Psoas muscle (tissue), 8 donors: Measurements from ENCODE around the gene ANO6. TPM values are rescaled to one million over a fixed set of nuclear protein-coding genes. Genes with fewer than 3 reads are reported as not detected.
"Not testable (repeated sequence)": the region's sequence is repeated elsewhere in the genome, so short reads cannot be mapped to it uniquely, and the experiment has no call there.

ENCODE experiments used
- ATAC-seq, 4 donors: fragments of 200-7000 bp; cut with Tn5 transposase; one replicate each; pipeline ENCODE4 v1.9.1; 2020; ENCODE audit warnings: moderate library complexity in 3 of 4, mild to moderate bottlenecking in 2 of 4
- DNase-seq, 2 donors: peaks; one replicate each; pipeline ENCODE4 v3.0.0-alpha.2; 2020
- H3K27ac ChIP-seq: fragments of 200-600 bp; one replicate; pipeline ENCODE4 v1.8.0; 2022
- H3K27me3 ChIP-seq, 3 donors: fragments of 200-600 bp in 1 of 3; one replicate each; pipeline versions ENCODE4 v1.6.1 to v1.8.0; 2013 to 2022; ENCODE audit warnings: low read length in 2 of 3, mild to moderate bottlenecking in 2 of 3, moderate library complexity in 1 of 3; ENCODE audit not compliant: insufficient read depth in 3 of 3
- H3K36me3 ChIP-seq, 2 donors: fragments of 200-600 bp in 1 of 2; one replicate each; pipeline versions ENCODE4 v1.6.1 to v1.8.0; 2013 to 2022; ENCODE audit warnings: low read depth in 1 of 2, mild to moderate bottlenecking in 1 of 2, moderate library complexity in 1 of 2; ENCODE audit not compliant: insufficient read depth in 1 of 2
- H3K4me1 ChIP-seq: fragments of 200-600 bp; one replicate; pipeline ENCODE4 v1.8.0; 2022
- H3K4me3 ChIP-seq: fragments of 200-600 bp; one replicate; pipeline ENCODE4 v1.8.0; 2022; ENCODE audit warnings: mild to moderate bottlenecking
- H3K9me3 ChIP-seq: fragments of 200-600 bp; one replicate; pipeline ENCODE4 v1.8.0; 2022
- CTCF ChIP-seq: fragments of 200-600 bp; IDR thresholded peaks from one replicate; pipeline ENCODE4 v1.8.0; 2022; ENCODE audit warnings: antibody characterized with exemption
- WGBS, 3 donors: extraction: QIAGEN DNeasy Blood & Tissue Kit; methylation state at CpG; one replicate each; pipeline versions ENCODE4 v1.1.6 to v1.1.7; 2013; 5-methylcytosine and 5-hydroxymethylcytosine counted together
- intact Hi-C, 2 donors: fragments of 100-400 bp; cut with DNase I; formaldehyde crosslinking; loops; one replicate each; pipeline versions ENCODE4 v1.11.0 to v1.14.2; 2022
- long read RNA-seq, 2 donors: library from polyadenylated mRNA; unstranded; transcript quantifications; one replicate each; pipeline ENCODE4 v2.0.0, GENCODE V29; 2021
- polyA plus RNA-seq, 3 donors: library from polyadenylated mRNA; stranded (reverse); fragments of 200-250 nt; gene quantifications; one replicate each; pipeline ENCODE4 v1.2.3, GENCODE V29; 2013
- total RNA-seq, 4 donors: library from RNA; stranded (reverse); fragmentation: NEBNext Ultra II Directional in 2 of 4; extraction: Animal tissue kit (Norgen Biotek cat#: 25700) in 2 of 4; gene quantifications; one replicate each; pipeline versions ENCODE4 v1.2.1 to v1.2.4, GENCODE V29; 2021 to 2023
- donor health status: healthy with polysubstance abuse.
- donor health status: DM: no; HTN: no; CAD: no; lungs with moderate emphysema.
- donor health status: Bipolar disorder and iron deficiency.
- donor health status: healthy.
- donor health status: DM: yes; HTN: yes; CAD: no.
- donor health status: DM: no; HTN: no; CAD: no.
- donor health status: DM: no; HTN: no; CAD: no.
- donor health status: DM: yes; HTN: yes; CAD: no.

ANO6 gene
- total RNA-seq (100 to 1,000 TPM in 1 of 4 donors, 10 to 100 TPM in 3; 51.5 to 121 (median 65.5) TPM), polyA plus RNA-seq (10 to 100 TPM; 25.6 to 36.9 (median 26.1) TPM)
- long read RNA-seq, donor 1, full-length matches to known transcripts: 5 of 53 reads
- long read RNA-seq, donor 1, partial matches to known transcripts: 22 of 53 reads
- long read RNA-seq, donor 1, other reads (novel, unspliced or antisense): 26 of 53 reads
- long read RNA-seq, donor 2, full-length matches to known transcripts: 5 of 45 reads
- long read RNA-seq, donor 2, partial matches to known transcripts: 15 of 45 reads
- long read RNA-seq, donor 2, other reads (novel, unspliced or antisense): 25 of 45 reads

- no peak for TF ChIP-seq CTCF
- DNase-seq (peak; percentile 85 to 93), ATAC-seq (peak; percentile 87 to 94 (median 89))
- Histone ChIP-seq H3K36me3 (no peaks in the 10 kb centered on the region), H3K4me1 (peaks cover 27% of the 10 kb centered on the region), H3K27ac (peak within 1 kb of the TSS; percentile 98), H3K9me3 (no peaks in the 10 kb centered on the region), H3K27me3 (no peaks in the 10 kb centered on the region), H3K4me3 (peak within 1 kb of the TSS; percentile 98)
- 0 to 1% (median 0%) methylated on average over 61 to 62 of the region's 62 CpGs for WGBS, 3 donors
- intact Hi-C loops: loop anchor here in 1 of 2 donors (1.0 to 10.0 kb wide), 6 partner anchors 19 to 509 kb away; partner anchors contain the start of gene ARID2
These were observed at the start of gene ANO6 for GRCh38 chr12:45215419-45216229. Gene ANO6 (plus strand): TSS chr12:45216095. CDS start chr12:45216322, 227 bp downstream.

GRCh38 chr12:45168976-45169375 is 46.9 kb upstream of the ANO6 start:
- Histone ChIP-seq H3K9me3 (no peaks in the 10 kb centered on the region), H3K4me3 (no peak overlapping the region), H3K27me3 (no peaks in the 10 kb centered on the region), H3K27ac (no peak overlapping the region), H3K36me3 (no peaks in the 10 kb centered on the region), H3K4me1 (peaks cover 30% of the 10 kb centered on the region)
- no peak for ATAC-seq
- intact Hi-C loops: no loop called here
- DNase-seq: no peak
- no peak for TF ChIP-seq CTCF
- 55 to 77% (median 56%) methylated on average over 2 of the region's 2 CpGs for WGBS, 3 donors

GRCh38 chr12:45170456-45171042 is 45.3 kb upstream of the ANO6 start:
- Histone ChIP-seq H3K27me3 (no peaks in the 10 kb centered on the region), H3K4me1 (peaks cover 22% of the 10 kb centered on the region), H3K27ac (no peak overlapping the region), H3K9me3 (no peaks in the 10 kb centered on the region), H3K36me3 (no peaks in the 10 kb centered on the region), H3K4me3 (no peak overlapping the region)
- intact Hi-C loops: loop anchor here (5.0 to 10.0 kb wide), 3 partner anchors 47 to 217 kb away; partner anchors contain the start of gene ANO6 (in 1 of the 2)
- 48 to 64% (median 50%) methylated on average over 3 of the region's 3 CpGs for WGBS, 3 donors
- peak; percentile 73 to 89 (median 84) for ATAC-seq
- peak; percentile 81 to 86 for DNase-seq
- TF ChIP-seq CTCF: peak; percentile 95

- not testable (repeated sequence) for DNase-seq, H3K27ac ChIP-seq, H3K27me3 ChIP-seq, H3K4me1 ChIP-seq, H3K4me3 ChIP-seq, H3K9me3 ChIP-seq, H3K36me3 ChIP-seq
- TF ChIP-seq CTCF: peak; percentile 17
- intact Hi-C loops: loop anchor here (5.0 to 10.0 kb wide), 3 partner anchors 44 to 214 kb away; partner anchors contain the start of gene ANO6 (in 1 of the 2)
- peak in 1 of 4 donors; percentile 42 for ATAC-seq
- 85% methylated on average over 10 of the region's 10 CpGs for WGBS, 3 donors
These were observed 42.6 kb upstream of the ANO6 start for GRCh38 chr12:45173293-45173692.
